ENCODE results near the gene ADAMTS2.

DNA sequence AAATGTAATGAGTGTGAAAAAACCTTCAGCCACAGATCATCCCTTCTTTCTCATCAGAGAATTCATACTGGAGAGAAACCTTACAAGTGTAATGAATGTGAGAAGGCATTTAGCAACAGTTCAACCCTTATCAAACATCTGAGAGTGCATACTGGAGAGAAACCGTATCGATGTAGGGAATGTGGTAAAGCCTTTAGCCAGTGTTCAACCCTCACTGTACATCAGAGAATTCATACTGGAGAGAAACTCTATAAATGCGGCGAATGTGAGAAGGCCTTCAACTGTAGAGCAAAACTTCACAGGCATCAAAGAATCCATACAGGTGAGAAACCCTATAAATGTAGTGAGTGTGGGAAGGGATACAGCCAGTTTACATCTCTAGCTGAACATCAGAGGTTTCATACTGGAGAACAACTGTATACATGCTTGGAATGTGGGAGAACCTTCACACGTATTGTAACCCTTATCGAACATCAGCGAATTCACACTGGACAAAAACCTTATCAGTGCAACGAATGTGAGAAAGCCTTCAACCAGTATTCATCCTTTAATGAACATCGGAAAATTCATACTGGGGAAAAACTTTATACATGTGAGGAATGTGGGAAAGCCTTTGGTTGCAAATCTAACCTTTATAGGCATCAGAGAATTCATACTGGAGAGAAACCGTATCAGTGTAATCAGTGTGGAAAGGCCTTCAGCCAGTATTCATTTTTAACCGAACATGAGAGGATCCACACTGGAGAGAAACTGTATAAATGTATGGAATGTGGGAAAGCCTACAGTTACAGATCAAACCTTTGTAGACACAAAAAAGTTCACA lies 265.9 kb downstream of the ADAMTS2 start:
- TF ChIP-seq RAD21 (IDR thresholded peaks at IDR 0.05; ENCODE audit: low read depth) (no peak), EGR1 (IDR thresholded peaks at IDR 0.05) (no peak), TAF1 (IDR thresholded peaks at IDR 0.05; ENCODE audit: low read depth) (no peak), EP300 (IDR thresholded peaks at IDR 0.05; ENCODE audit: borderline replicate concordance) (no peak)
